ENCODE data around the gene ORM2. TPM values are rescaled to one million over a fixed set of nuclear protein-coding genes. Genes with fewer than 3 reads are reported as not detected.

The ORM2 gene
- total RNA-seq, 1 experiment from 2014 or later, result not detected

GRCh38 chr9:114362394-114362793, 32.7 kb downstream of the ORM2 start:
- Histone ChIP-seq H3K4me2 (ENCODE audit: low read depth, low read length, poor library complexity, severe bottlenecking) (no peak overlapping the region), H2AFZ (ENCODE audit: low read length) (no peak overlapping the region), H3K27me3 (ENCODE audit: low read length) (no peaks in the 10 kb centered on the region), H3K27ac (ENCODE audit: low read length) (no peak overlapping the region), H3K9ac (ENCODE audit: low read length) (no peak overlapping the region), H3K79me2 (ENCODE audit: low read length) (peaks cover 4% of the 10 kb centered on the region; the same call in 1 of the 2 replicates), H3K36me3 (ENCODE audit: insufficient read depth, low read length) (peaks cover 56% of the 10 kb centered on the region), H4K20me1 (ENCODE audit: insufficient read depth, low read depth, low read length) (no peaks in the 10 kb centered on the region), H3K9me2 (replicated peaks; ENCODE audit: insufficient read depth, low read length) (no peaks in the 10 kb centered on the region), H3K4me3 (ENCODE audit: low read length) (no peak overlapping the region), H3K9me3 (ENCODE audit: low read length) (no peaks in the 10 kb centered on the region), H3K4me1 (ENCODE audit: low read length) (peaks cover 40% of the 10 kb centered on the region)
- DNase-seq, result no peak

GRCh38 chr9:114363424-114363823, 33.8 kb downstream of the ORM2 start:
- no peaks in the 10 kb centered on the region for H3K9me3 ChIP-seq (ENCODE audit: low read length)
- H3K36me3 ChIP-seq (ENCODE audit: insufficient read depth, low read length), result peaks cover 63% of the 10 kb centered on the region
- no peak overlapping the region for H3K4me2 ChIP-seq (ENCODE audit: low read depth, low read length, poor library complexity, severe bottlenecking)
- no peak for DNase-seq
- peaks cover 50% of the 10 kb centered on the region for H3K4me1 ChIP-seq (ENCODE audit: low read length)
- H4K20me1 ChIP-seq (ENCODE audit: insufficient read depth, low read depth, low read length), result no peaks in the 10 kb centered on the region
- no peak overlapping the region for H3K9ac ChIP-seq (ENCODE audit: low read length)
- H3K27me3 ChIP-seq (ENCODE audit: low read length), result no peaks in the 10 kb centered on the region
- H3K27ac ChIP-seq (ENCODE audit: low read length), result peak overlapping the region; percentile 95
- H3K4me3 ChIP-seq (ENCODE audit: low read length), result no peak overlapping the region
- no peaks in the 10 kb centered on the region for H3K9me2 ChIP-seq (replicated peaks; ENCODE audit: insufficient read depth, low read length)
- peaks cover 8% of the 10 kb centered on the region; the same call in 1 of the 2 replicates for H3K79me2 ChIP-seq (ENCODE audit: low read length)
- H2AFZ ChIP-seq (ENCODE audit: low read length), result no peak overlapping the region

- H3K79me2 ChIP-seq (ENCODE audit: low read length), result peaks cover 15% of the 10 kb centered on the region; the same call in 1 of the 2 replicates
- no peaks in the 10 kb centered on the region for H3K9me2 ChIP-seq (replicated peaks; ENCODE audit: insufficient read depth, low read length)
- peak overlapping the region; percentile 37; the same call in 1 of the 2 replicates for H3K9ac ChIP-seq (ENCODE audit: low read length)
- no peaks in the 10 kb centered on the region for H3K9me3 ChIP-seq (ENCODE audit: low read length)
- no peaks in the 10 kb centered on the region for H4K20me1 ChIP-seq (ENCODE audit: insufficient read depth, low read depth, low read length)
- no peaks in the 10 kb centered on the region for H3K27me3 ChIP-seq (ENCODE audit: low read length)
- H2AFZ ChIP-seq (ENCODE audit: low read length), result no peak overlapping the region
- peak overlapping the region; percentile 59 for H3K4me2 ChIP-seq (ENCODE audit: low read depth, low read length, poor library complexity, severe bottlenecking)
- peaks cover 63% of the 10 kb centered on the region for H3K36me3 ChIP-seq (ENCODE audit: insufficient read depth, low read length)
- H3K4me3 ChIP-seq (ENCODE audit: low read length), result 0 out of 2 replicates have a peak overlapping the region, but pooled peaks have one; percentile 4
- H3K4me1 ChIP-seq (ENCODE audit: low read length), result peaks cover 59% of the 10 kb centered on the region
- H3K27ac ChIP-seq (ENCODE audit: low read length), result peak overlapping the region; percentile 95
- peak; percentile 77 for DNase-seq
Measured at GRCh38 chr9:114364134-114365041, 34.7 kb downstream of the ORM2 start.

DNA sequence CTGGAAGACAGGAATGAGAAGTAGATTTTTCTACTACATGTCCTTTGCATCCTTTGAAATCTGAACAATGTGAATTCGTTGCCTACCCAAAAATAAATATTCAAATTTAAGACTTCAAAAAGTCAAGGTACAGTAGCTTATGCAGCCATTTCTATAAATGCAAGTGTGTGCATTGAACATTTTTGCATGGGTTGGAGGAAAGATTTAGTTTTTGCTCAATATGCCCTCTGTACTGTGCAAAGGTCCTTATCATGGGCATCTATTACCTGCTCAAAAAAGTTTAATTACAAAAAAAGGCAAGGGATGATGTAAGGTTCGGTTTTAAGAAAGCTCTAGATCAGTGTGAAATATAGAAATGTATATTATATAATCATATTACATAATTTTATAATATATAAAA, 35.5 kb downstream of the ORM2 start:
- H3K4me2 ChIP-seq (ENCODE audit: low read depth, low read length, poor library complexity, severe bottlenecking), result peak overlapping the region; percentile 59
- no peaks in the 10 kb centered on the region for H3K9me2 ChIP-seq (replicated peaks; ENCODE audit: insufficient read depth, low read length)

GRCh38 chr9:114366334-114367128, 36.9 kb downstream of the ORM2 start:
- Histone ChIP-seq H3K27me3 (ENCODE audit: low read length) (no peaks in the 10 kb centered on the region), H3K36me3 (ENCODE audit: insufficient read depth, low read length) (peaks cover 59% of the 10 kb centered on the region), H3K4me3 (ENCODE audit: low read length) (peak overlapping the region; percentile 35), H3K4me2 (ENCODE audit: low read depth, low read length, poor library complexity, severe bottlenecking) (peak overlapping the region; percentile 59), H3K79me2 (ENCODE audit: low read length) (peaks cover 30% of the 10 kb centered on the region), H3K9me3 (ENCODE audit: low read length) (no peaks in the 10 kb centered on the region), H4K20me1 (ENCODE audit: insufficient read depth, low read depth, low read length) (no peaks in the 10 kb centered on the region), H3K9ac (ENCODE audit: low read length) (peak overlapping the region; percentile 66), H3K4me1 (ENCODE audit: low read length) (peaks cover 80% of the 10 kb centered on the region), H3K9me2 (replicated peaks; ENCODE audit: insufficient read depth, low read length) (no peaks in the 10 kb centered on the region), H2AFZ (ENCODE audit: low read length) (no peak overlapping the region), H3K27ac (ENCODE audit: low read length) (peak overlapping the region; percentile 95)
- DNase-seq, result peak; percentile 78

More for the DNA sequence above, 35.5 kb downstream of the ORM2 start:
- Histone ChIP-seq H3K9me3 (ENCODE audit: low read length) (no peaks in the 10 kb centered on the region), H3K9ac (ENCODE audit: low read length) (peak overlapping the region; percentile 37; the same call in 1 of the 2 replicates), H3K27ac (ENCODE audit: low read length) (peak overlapping the region; percentile 95), H3K4me1 (ENCODE audit: low read length) (peaks cover 67% of the 10 kb centered on the region), H2AFZ (ENCODE audit: low read length) (no peak overlapping the region), H4K20me1 (ENCODE audit: insufficient read depth, low read depth, low read length) (no peaks in the 10 kb centered on the region), H3K4me3 (ENCODE audit: low read length) (0 out of 2 replicates have a peak overlapping the region, but pooled peaks have one; percentile 4), H3K36me3 (ENCODE audit: insufficient read depth, low read length) (peaks cover 61% of the 10 kb centered on the region), H3K79me2 (ENCODE audit: low read length) (peaks cover 22% of the 10 kb centered on the region), H3K27me3 (ENCODE audit: low read length) (no peaks in the 10 kb centered on the region)
- peak; percentile 87 for DNase-seq

- H3K9ac ChIP-seq (ENCODE audit: low read length), result peak overlapping the region; percentile 66
- peak overlapping the region; percentile 95 for H3K27ac ChIP-seq (ENCODE audit: low read length)
- H4K20me1 ChIP-seq (ENCODE audit: insufficient read depth, low read depth, low read length), result no peaks in the 10 kb centered on the region
- H3K9me2 ChIP-seq (replicated peaks; ENCODE audit: insufficient read depth, low read length), result no peaks in the 10 kb centered on the region
- peaks cover 89% of the 10 kb centered on the region for H3K4me1 ChIP-seq (ENCODE audit: low read length)
- no peaks in the 10 kb centered on the region for H3K9me3 ChIP-seq (ENCODE audit: low read length)
- no peak for DNase-seq
- peak overlapping the region; percentile 35 for H3K4me3 ChIP-seq (ENCODE audit: low read length)
- H3K79me2 ChIP-seq (ENCODE audit: low read length), result peaks cover 38% of the 10 kb centered on the region
- H3K4me2 ChIP-seq (ENCODE audit: low read depth, low read length, poor library complexity, severe bottlenecking), result peak overlapping the region; percentile 59
- peaks cover 58% of the 10 kb centered on the region for H3K36me3 ChIP-seq (ENCODE audit: insufficient read depth, low read length)
- no peak overlapping the region for H2AFZ ChIP-seq (ENCODE audit: low read length)
- no peaks in the 10 kb centered on the region for H3K27me3 ChIP-seq (ENCODE audit: low read length)
Measured at GRCh38 chr9:114367366-114367765, 37.7 kb downstream of the ORM2 start.

GRCh38 chr9:114367772-114368569, 38.3 kb downstream of the ORM2 start:
- Histone ChIP-seq H3K4me2 (ENCODE audit: low read depth, low read length, poor library complexity, severe bottlenecking) (peak overlapping the region; percentile 59), H3K9me3 (ENCODE audit: low read length) (no peaks in the 10 kb centered on the region), H3K27ac (ENCODE audit: low read length) (peak overlapping the region; percentile 95), H3K4me3 (ENCODE audit: low read length) (peak overlapping the region; percentile 35), H3K79me2 (ENCODE audit: low read length) (peaks cover 41% of the 10 kb centered on the region), H2AFZ (ENCODE audit: low read length) (no peak overlapping the region), H3K9ac (ENCODE audit: low read length) (peak overlapping the region; percentile 66), H3K27me3 (ENCODE audit: low read length) (no peaks in the 10 kb centered on the region), H3K36me3 (ENCODE audit: insufficient read depth, low read length) (peaks cover 55% of the 10 kb centered on the region), H3K9me2 (replicated peaks; ENCODE audit: insufficient read depth, low read length) (no peaks in the 10 kb centered on the region), H4K20me1 (ENCODE audit: insufficient read depth, low read depth, low read length) (no peaks in the 10 kb centered on the region), H3K4me1 (ENCODE audit: low read length) (peaks cover 95% of the 10 kb centered on the region)
- DNase-seq, result peak; percentile 83
